B cell (primary cell): Measurements from ENCODE around the gene SLC16A9. TPM values are rescaled to one million over a fixed set of nuclear protein-coding genes. Genes with fewer than 3 reads are reported as not detected.

Experiments used
- ATAC-seq: fragments of 200-7000 bp; cut with Tn5 transposase; one replicate; pipeline ENCODE4 v1.10.0; 2021; ENCODE audit warnings: low read depth, mild to moderate bottlenecking, moderate number of reproducible peaks, moderate library complexity
- CTCF ChIA-PET: fragments of 350-600 bp; sonication (Branson Sonifier 250); formaldehyde crosslinking; loops from one replicate; lab custom pipeline; 2021; ENCODE audit warnings: antibody characterized with exemption, inconsistent platforms; lab: Charles Lee
- POLR2A ChIA-PET: fragments of 350-600 bp; sonication (Branson Sonifier 250); formaldehyde crosslinking; loops from one replicate; lab custom pipeline; 2021; ENCODE audit warnings: antibody characterized with exemption; lab: Charles Lee
- DNase-seq: peaks from one replicate; pipeline ENCODE4 v3.0.0; 2013
- H2AFZ ChIP-seq: 2 replicates; pipeline ENCODE4 v1.6.1; 2012; ENCODE audit warnings: mild to moderate bottlenecking, low read depth, low read length; ENCODE audit not compliant: insufficient read depth, poor library complexity, severe bottlenecking
- H3K27ac ChIP-seq, 2 donors: 1 replicate in 1 of 2; 2 replicates in 1 of 2; pipeline ENCODE4 v1.5.1; 2012 to 2013; ENCODE audit warnings: low read length in 2 of 2, mild to moderate bottlenecking in 2 of 2, moderate library complexity in 1 of 2
- H3K27me3 ChIP-seq, 4 experiments: fragments of 200-600 bp in 1 of 4; sonication (generic) in 1 of 4; replicated peaks in 1 of 4; 1 replicate in 2 of 4; 2 replicates in 2 of 4; pipeline versions ENCODE4 v1.6.1 to v1.7.0; 2013 to 2016; ENCODE audit warnings: low read length in 3 of 4, mild to moderate bottlenecking in 2 of 4, mixed read lengths in 1 of 4, moderate library complexity in 1 of 4; ENCODE audit not compliant: insufficient read depth in 4 of 4, control insufficient read depth in 3 of 4; ENCODE audit errors: control extremely low read depth in 1 of 4
- H3K36me3 ChIP-seq, 2 experiments: replicated peaks in 1 of 2; 1 replicate in 1 of 2; 2 replicates in 1 of 2; pipeline versions ENCODE4 v1.6.1 to v1.7.1; 2013; ENCODE audit warnings: low read length in 1 of 2; ENCODE audit not compliant: insufficient read depth in 2 of 2, control insufficient read depth in 1 of 2; ENCODE audit errors: control extremely low read depth in 1 of 2, extremely low read depth in 1 of 2
- H3K4me1 ChIP-seq, 2 donors: fragments of 200-600 bp in 1 of 2; sonication (generic) in 1 of 2; 1 replicate in 1 of 2; 2 replicates in 1 of 2; pipeline versions ENCODE4 v1.5.1 to v1.6.1; 2013 to 2017; ENCODE audit warnings: low read length in 2 of 2; ENCODE audit not compliant: control insufficient read depth in 2 of 2, insufficient read depth in 2 of 2
- H3K4me2 ChIP-seq: replicated peaks from 2 replicates; pipeline ENCODE3; 2012; ENCODE audit warnings: mild to moderate bottlenecking, low read depth, low read length; ENCODE audit not compliant: poor library complexity, severe bottlenecking
- H3K4me3 ChIP-seq, 5 experiments: fragments of 200-600 bp in 1 of 5; sonication (generic) in 1 of 5; 1 replicate in 3 of 5; 2 replicates in 2 of 5; pipeline versions ENCODE4 v1.5.1 to v1.7.0; 2011 to 2016; ENCODE audit warnings: low read length in 4 of 5, mild to moderate bottlenecking in 4 of 5, low read depth in 2 of 5, control low read depth in 1 of 5, moderate library complexity in 1 of 5; ENCODE audit not compliant: insufficient read depth in 1 of 5; ENCODE audit errors: control extremely low read depth in 1 of 5, extremely low read depth in 1 of 5
- H3K79me2 ChIP-seq: fragments of 200-600 bp; sonication (generic); one replicate; pipeline ENCODE4 v1.6.0; 2016; ENCODE audit warnings: low read length; ENCODE audit not compliant: control insufficient read depth, insufficient read depth
- H3K9ac ChIP-seq: fragments of 200-600 bp; sonication (generic); 2 replicates; pipeline ENCODE4 v1.6.1; 2017; ENCODE audit warnings: mild to moderate bottlenecking, low read length, moderate library complexity
- H3K9me3 ChIP-seq, 3 donors: one replicate each; pipeline versions ENCODE4 v1.6.1 to v1.7.1; 2013; ENCODE audit warnings: low read length in 2 of 3; ENCODE audit not compliant: control insufficient read depth in 2 of 3, insufficient read depth in 1 of 3; ENCODE audit errors: control extremely low read depth in 1 of 3
- H4K20me1 ChIP-seq: 2 replicates; pipeline ENCODE4 v1.6.0; 2012; ENCODE audit warnings: mild to moderate bottlenecking, low read length; ENCODE audit not compliant: insufficient read depth, control insufficient read depth, poor library complexity, severe bottlenecking
- H3K27ac Mint-ChIP-seq: one replicate; pipeline ENCODE4 v1.8.0; 2021; ENCODE audit warnings: mixed read lengths
- H3K27me3 Mint-ChIP-seq: one replicate; pipeline ENCODE4 v1.8.0; 2021; ENCODE audit warnings: mixed read lengths
- H3K4me1 Mint-ChIP-seq: one replicate; pipeline ENCODE4 v1.8.0; 2021; ENCODE audit warnings: mixed read lengths
- H3K4me3 Mint-ChIP-seq: one replicate; pipeline ENCODE4 v1.8.0; 2021; ENCODE audit warnings: mixed read lengths
- H3K9me3 Mint-ChIP-seq: one replicate; pipeline ENCODE4 v1.8.0; 2022; ENCODE audit warnings: mixed read lengths; ENCODE audit not compliant: insufficient read depth
- EZH2 ChIP-seq: IDR thresholded peaks from 2 replicates; pipeline ENCODE4 v1.6.1; 2012; ENCODE audit warnings: borderline replicate concordance, low read depth, mild to moderate bottlenecking, moderate library complexity, low read length; ENCODE audit not compliant: insufficient read depth, poor library complexity, severe bottlenecking
- WGBS: methylation state at CpG from one replicate; pipeline ENCODE4 v1.1.5; 2013; ENCODE audit warnings: missing lambda C conversion rate; ENCODE audit not compliant: insufficient coverage; 5-methylcytosine and 5-hydroxymethylcytosine counted together
- intact Hi-C: fragments of 100-400 bp; cut with micrococcal nuclease; formaldehyde crosslinking; loops from one replicate; pipeline ENCODE4 v1.10.0; 2022
- polyA plus RNA-seq: library from polyadenylated mRNA; depleted of rRNA; stranded (reverse); fragments of >200 nt; gene quantifications from 2 replicates; pipeline ENCODE4 v1.2.3, GENCODE V29; 2012
- total RNA-seq, 2 donors: library from RNA; stranded (reverse); fragments of 120-200 nt in 1 of 2; gene quantifications; 1 replicate in 1 of 2; 2 replicates in 1 of 2; pipeline versions ENCODE4 v1.2.3 to v1.2.4, GENCODE V29; 2013 to 2022
- TF ChIP-seq, protein P1 (sequence below): fragments of 200-600 bp; IDR thresholded peaks from one replicate; pipeline ENCODE4 v1.8.0; 2022; ENCODE audit warnings: antibody characterized with exemption, mild to moderate bottlenecking

The SLC16A9 gene
- total and polyA plus RNA-seq, 2 donors (not counting 1 experiment from before 2014, with no cell fraction given): 0.04 TPM; not detected in 1

DNA sequence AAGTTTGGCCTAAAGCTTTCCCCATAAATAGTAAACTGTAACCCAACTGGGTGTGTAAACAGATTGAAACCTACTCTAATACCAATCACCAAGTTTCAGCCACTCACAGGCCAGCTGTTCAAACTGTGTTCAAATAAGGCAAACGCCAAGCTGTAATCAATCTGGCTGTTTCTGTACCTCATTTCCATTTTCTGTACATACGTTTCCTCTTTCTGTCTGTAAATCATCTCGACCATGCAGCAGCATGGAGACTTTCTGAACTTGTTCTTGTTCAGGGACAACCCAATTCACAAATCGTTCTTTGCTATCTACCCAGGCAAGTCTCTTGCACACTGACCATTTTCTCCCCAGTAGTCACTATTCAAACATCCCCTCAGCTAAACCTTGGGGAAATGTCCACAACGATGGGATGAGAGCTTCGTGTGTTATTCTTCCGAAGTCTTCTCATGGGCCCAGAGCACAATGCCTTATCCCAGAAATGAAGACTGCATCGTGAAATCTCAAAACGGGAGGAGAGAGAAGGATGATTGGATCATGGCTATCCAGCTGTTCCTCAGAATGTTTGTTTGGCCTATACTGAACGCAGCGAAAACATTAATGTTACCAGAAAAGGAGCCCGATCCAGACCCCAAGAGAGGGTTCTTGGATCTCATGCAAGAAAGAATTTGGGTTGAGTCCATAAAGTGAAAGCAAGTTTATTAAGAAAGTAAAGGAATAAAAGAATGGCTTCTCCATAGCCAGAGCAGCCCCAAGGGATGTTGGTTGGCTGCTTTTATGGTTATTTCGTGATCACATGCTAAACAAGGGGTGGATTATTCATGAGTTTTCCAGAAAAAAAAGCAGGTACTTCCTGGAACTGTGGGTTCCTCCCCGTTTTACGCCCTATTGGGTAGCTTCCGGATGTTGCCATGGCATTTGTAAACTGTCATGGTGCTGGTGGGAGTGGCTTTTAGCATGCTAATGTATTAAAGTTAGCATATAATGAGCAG, 86.2 kb downstream of the SLC16A9 start:
- Histone ChIP-seq H3K27me3 (no peaks in the 10 kb centered on the region), H3K36me3 (no peaks in the 10 kb centered on the region), H2AFZ (no peak overlapping the region), H3K4me2 (no peak overlapping the region), H4K20me1 (no peaks in the 10 kb centered on the region), H3K4me3 (no peak overlapping the region), H3K79me2 (no peaks in the 10 kb centered on the region), H3K9ac (no peak overlapping the region), H3K9me3 (no peaks in the 10 kb centered on the region), H3K4me1 (no peaks in the 10 kb centered on the region), H3K27ac (no peak overlapping the region)
- Mint-ChIP-seq H3K9me3 (no peaks in the 10 kb centered on the region), H3K27ac (no peak overlapping the region), H3K4me3 (no peak overlapping the region), H3K27me3 (no peaks in the 10 kb centered on the region), H3K4me1 (peaks cover 3% of the 10 kb centered on the region)
- 79% methylated on average over 14 of the region's 16 CpGs for WGBS
- no peak for ATAC-seq
- DNase-seq: no peak
- ChIA-PET CTCF (interaction anchor here (0.8 to 5.6 kb wide), 18 partner anchors 10 to 1324 kb away, joined by 3 to 47 read pairs (median 4); partner anchors contain the start of gene CCDC6), POLR2A (no interaction called here)
- no peak for TF ChIP-seq EZH2
- TF ChIP-seq, protein P1, sequence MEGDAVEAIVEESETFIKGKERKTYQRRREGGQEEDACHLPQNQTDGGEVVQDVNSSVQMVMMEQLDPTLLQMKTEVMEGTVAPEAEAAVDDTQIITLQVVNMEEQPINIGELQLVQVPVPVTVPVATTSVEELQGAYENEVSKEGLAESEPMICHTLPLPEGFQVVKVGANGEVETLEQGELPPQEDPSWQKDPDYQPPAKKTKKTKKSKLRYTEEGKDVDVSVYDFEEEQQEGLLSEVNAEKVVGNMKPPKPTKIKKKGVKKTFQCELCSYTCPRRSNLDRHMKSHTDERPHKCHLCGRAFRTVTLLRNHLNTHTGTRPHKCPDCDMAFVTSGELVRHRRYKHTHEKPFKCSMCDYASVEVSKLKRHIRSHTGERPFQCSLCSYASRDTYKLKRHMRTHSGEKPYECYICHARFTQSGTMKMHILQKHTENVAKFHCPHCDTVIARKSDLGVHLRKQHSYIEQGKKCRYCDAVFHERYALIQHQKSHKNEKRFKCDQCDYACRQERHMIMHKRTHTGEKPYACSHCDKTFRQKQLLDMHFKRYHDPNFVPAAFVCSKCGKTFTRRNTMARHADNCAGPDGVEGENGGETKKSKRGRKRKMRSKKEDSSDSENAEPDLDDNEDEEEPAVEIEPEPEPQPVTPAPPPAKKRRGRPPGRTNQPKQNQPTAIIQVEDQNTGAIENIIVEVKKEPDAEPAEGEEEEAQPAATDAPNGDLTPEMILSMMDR: no peak
- intact Hi-C loops: no loop called here
